Esophagus (tissue), 2 donors: ENCODE measurements around the gene DGKG. TPM values are rescaled to one million over a fixed set of nuclear protein-coding genes. Genes with fewer than 3 reads are reported as not detected.

Experiments
- H3K27ac ChIP-seq, 2 donors: one replicate each; pipeline ENCODE4 v1.5.1; 2013; ENCODE audit warnings: low read depth in 2 of 2, mild to moderate bottlenecking in 2 of 2, inconsistent platforms in 1 of 2, low read length in 1 of 2, moderate library complexity in 1 of 2
- H3K27me3 ChIP-seq, 2 donors: one replicate each; pipeline ENCODE4 v1.6.1; 2013; ENCODE audit warnings: low read length in 2 of 2, control low read depth in 1 of 2, mild to moderate bottlenecking in 1 of 2; ENCODE audit not compliant: insufficient read depth in 2 of 2, control insufficient read depth in 1 of 2
- H3K36me3 ChIP-seq, 2 donors: one replicate each; pipeline ENCODE4 v1.6.1; 2013; ENCODE audit warnings: low read length in 1 of 2; ENCODE audit not compliant: control insufficient read depth in 2 of 2, insufficient read depth in 2 of 2
- H3K4me1 ChIP-seq, 2 donors: one replicate each; pipeline ENCODE4 v1.6.1; 2013; ENCODE audit warnings: low read length in 1 of 2; ENCODE audit not compliant: control insufficient read depth in 2 of 2, insufficient read depth in 2 of 2
- H3K4me3 ChIP-seq, 2 donors: one replicate each; pipeline ENCODE4 v1.5.1; 2013; ENCODE audit warnings: low read length in 2 of 2, mild to moderate bottlenecking in 2 of 2, low read depth in 1 of 2, moderate library complexity in 1 of 2
- H3K9me3 ChIP-seq, 2 donors: one replicate each; pipeline ENCODE4 v1.6.1; 2013; ENCODE audit warnings: mild to moderate bottlenecking in 2 of 2, low read depth in 1 of 2, low read length in 1 of 2, moderate library complexity in 1 of 2; ENCODE audit not compliant: control insufficient read depth in 2 of 2, insufficient read depth in 1 of 2
- WGBS, 2 donors: extraction: QIAGEN DNeasy Blood & Tissue Kit; methylation state at CpG; one replicate each; pipeline ENCODE4 v1.1.7; 2013; 5-methylcytosine and 5-hydroxymethylcytosine counted together
- polyA plus RNA-seq, 2 donors: library from polyadenylated mRNA; stranded (reverse); fragments of 200-250 nt; gene quantifications; one replicate each; pipeline ENCODE4 v1.2.3, GENCODE V29; 2013
- donor health status: healthy with polysubstance abuse.
- donor health status: Bipolar disorder and iron deficiency.

DGKG gene
- polyA plus RNA-seq, 2 donors: 0.88 to 1.6 TPM

DNA sequence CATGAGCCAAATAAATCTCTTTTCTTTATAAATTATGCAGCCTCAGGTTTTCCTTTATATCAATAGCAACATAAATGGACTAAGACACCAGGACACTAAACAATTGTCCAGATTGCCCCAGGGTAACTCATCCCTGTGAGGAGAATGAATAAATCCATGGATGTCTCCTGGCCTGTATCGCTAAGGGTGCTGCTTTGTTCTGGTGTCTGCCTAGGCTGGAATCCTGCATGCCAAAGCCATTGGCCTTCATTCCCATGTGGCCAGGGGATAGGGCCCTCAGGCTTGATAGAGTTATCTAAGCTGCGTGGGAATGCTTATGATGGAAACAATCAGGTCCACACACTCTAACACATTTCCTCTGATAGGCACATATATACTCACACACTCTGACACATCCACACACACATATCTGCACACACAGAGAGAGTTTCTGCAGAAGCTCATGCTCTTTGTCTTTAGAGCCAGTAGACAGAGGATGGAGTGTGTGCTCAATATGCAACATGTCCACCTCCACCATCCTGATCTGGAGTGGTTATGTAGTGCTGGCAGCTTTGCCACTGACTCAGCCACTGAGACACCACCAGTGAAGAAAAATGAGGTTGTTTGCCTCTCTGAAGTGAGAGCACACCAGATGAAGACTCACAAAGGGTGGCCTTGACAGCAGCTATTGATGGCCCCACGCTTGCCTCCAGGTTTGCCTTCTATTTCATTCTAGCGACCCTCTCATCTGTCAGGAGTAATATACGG, 24.0 kb upstream of the DGKG start:
- Histone ChIP-seq H3K27ac (no peak overlapping the region), H3K4me3 (no peak overlapping the region), H3K27me3 (no peaks in the 10 kb centered on the region), H3K36me3 (no peaks in the 10 kb centered on the region), H3K9me3 (no peaks in the 10 kb centered on the region), H3K4me1 (peaks cover 0 to 2% of the 10 kb centered on the region in 2 donors)
- WGBS, 2 donors: 92 to 93% methylated on average over 5 of the region's 5 CpGs

DNA sequence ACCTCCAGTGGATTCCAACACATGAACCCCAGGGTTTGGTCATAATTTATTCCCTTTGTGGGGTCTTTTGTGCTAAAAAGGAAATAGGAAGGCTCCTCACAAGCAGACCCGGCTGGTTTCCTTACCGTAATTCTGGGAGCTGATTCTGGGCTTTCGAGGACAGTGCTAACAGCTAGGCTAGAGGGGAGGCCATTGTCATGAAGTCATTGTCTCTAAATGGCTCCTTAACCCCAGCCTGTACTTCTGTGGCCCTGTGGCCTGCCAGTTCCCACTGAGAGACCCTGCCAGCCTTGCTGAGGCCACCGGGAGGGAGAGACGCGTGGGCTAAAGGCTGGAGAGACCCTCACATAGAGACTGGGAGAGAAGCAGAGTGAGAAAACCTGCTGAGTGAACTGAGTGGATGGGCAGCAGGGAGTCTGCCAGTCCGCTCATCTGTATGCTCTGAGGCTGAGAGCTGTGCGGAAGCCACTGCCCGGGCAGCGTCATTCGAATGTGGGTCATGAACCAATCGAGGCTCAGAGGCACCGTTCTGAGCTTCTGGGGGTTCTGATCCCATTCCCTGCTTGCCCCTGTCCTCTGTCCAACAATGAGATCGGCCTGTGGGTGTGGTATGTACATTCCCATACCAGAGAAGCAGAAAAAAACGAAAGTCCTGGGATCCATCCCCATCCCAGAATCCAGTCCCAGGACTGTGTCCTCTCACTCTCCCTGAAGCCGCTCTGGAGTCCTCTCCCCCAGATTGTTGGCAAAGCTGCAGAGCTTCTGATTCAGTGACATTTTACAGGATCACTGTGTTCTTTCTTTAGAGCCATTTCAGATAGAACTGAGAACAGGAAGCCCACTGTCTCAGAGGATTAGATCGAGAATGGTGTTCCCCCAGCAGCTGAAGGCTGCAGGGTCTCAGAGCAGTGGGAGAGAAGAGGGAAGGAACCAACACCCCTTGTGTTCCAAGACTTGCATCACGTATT, 21.3 kb upstream of the DGKG start:
- Histone ChIP-seq H3K4me1 (peaks cover 0 to 2% of the 10 kb centered on the region in 2 donors), H3K36me3 (no peaks in the 10 kb centered on the region), H3K9me3 (no peaks in the 10 kb centered on the region), H3K4me3 (no peak overlapping the region), H3K27ac (no peak overlapping the region), H3K27me3 (no peaks in the 10 kb centered on the region)
- 70 to 82% methylated on average over 18 of the region's 18 CpGs for WGBS, 2 donors

GRCh38 chr3:186382217-186382885, 20.3 kb upstream of the DGKG start:
- Histone ChIP-seq H3K27me3 (no peaks in the 10 kb centered on the region), H3K27ac (no peak overlapping the region), H3K4me3 (no peak overlapping the region), H3K4me1 (peaks cover 0 to 2% of the 10 kb centered on the region in 2 donors), H3K36me3 (no peaks in the 10 kb centered on the region), H3K9me3 (no peaks in the 10 kb centered on the region)
- 42 to 64% methylated on average over 6 of the region's 6 CpGs for WGBS, 2 donors

DNA sequence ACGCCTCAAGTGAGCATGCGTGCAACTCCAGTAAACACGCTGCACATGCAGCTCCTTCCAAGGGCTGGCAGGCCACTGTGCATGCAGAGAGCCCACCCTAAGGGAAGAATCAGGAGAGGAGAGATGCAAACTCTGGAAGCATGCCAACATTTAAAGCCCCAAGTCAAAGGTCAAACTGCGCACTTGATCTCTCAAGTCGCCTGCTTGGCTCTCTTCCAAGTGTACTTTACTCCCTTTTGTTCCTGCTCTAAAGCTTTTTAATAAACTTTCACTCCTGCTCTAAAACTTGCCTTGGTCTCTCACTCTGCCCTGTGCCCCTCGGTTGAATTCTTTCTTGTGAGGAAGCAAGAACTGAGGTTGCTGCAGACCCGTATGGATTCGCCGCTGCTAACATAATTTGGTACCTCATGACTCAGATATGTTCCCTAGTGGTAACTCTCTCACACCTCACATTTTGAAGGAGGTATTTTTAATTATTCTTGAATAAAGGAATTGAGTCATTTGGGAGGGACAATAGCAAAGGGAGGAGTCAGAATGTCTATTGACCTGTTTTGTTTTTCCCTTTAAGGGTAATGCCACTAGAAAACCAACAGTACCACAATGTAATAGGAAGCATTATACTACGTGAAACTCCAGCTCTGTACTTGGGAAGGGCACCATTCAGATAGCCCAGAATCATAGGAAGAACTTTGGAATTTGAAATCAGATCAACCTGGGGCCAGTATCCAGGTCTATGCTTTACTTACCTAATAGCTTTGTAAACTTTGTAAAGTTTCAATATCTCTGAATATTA, 19.6 kb upstream of the DGKG start:
- Histone ChIP-seq H3K9me3 (no peaks in the 10 kb centered on the region), H3K4me3 (no peak overlapping the region), H3K27me3 (no peaks in the 10 kb centered on the region), H3K27ac (no peak overlapping the region), H3K4me1 (peaks cover 0 to 2% of the 10 kb centered on the region in 2 donors), H3K36me3 (no peaks in the 10 kb centered on the region)
- 48 to 50% methylated on average over 10 of the region's 10 CpGs for WGBS, 2 donors

DNA sequence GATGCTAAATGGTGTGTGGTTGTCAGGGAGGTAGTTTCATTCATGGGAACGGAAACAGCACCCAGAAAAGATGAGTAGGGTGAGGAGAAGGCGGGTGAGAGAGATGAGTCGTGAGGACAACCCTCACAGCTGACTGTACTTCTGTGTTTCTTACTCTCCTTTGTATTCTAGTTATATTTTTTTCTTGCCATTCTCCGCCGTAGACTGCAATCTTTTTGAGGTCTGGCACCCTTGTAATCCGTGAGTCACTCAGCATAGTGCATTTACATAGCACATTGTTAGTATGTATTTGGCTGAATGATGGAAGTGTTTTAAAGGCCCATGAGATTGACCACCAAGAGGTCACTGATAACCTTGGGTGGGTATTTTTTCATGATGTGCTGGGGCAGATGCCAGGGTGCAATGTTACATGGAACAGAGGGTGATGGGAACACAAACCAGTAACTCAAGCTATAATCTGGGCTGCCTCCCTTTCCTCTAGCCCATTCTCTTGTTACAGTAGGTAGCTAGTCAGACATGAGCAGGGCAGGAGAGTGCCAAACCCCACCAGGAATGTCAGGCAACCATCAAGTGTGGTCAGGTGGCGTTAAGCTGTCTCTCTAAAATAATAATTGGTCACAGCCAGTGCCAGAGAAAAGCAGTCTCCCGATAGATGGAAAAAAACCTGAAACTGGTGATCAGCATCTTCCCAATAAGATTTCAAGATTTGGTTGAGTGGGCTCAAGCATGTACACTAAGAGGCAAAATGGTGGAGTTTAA, 18.8 kb upstream of the DGKG start:
- 73 to 78% methylated on average over 8 of the region's 8 CpGs for WGBS, 2 donors
- H3K36me3 ChIP-seq: no peaks in the 10 kb centered on the region
- H3K27ac ChIP-seq: no peak overlapping the region
- H3K4me1 ChIP-seq: peaks cover 0 to 2% of the 10 kb centered on the region in 2 donors
- H3K9me3 ChIP-seq: no peaks in the 10 kb centered on the region
- H3K27me3 ChIP-seq: no peaks in the 10 kb centered on the region
- no peak overlapping the region for H3K4me3 ChIP-seq

- no peaks in the 10 kb centered on the region for H3K27me3 ChIP-seq
- WGBS, 2 donors: 39 to 52% methylated on average over 2 of the region's 2 CpGs
- no peak overlapping the region for H3K4me3 ChIP-seq
- H3K36me3 ChIP-seq: no peaks in the 10 kb centered on the region
- no peaks in the 10 kb centered on the region for H3K9me3 ChIP-seq
- H3K27ac ChIP-seq: no peak overlapping the region
- H3K4me1 ChIP-seq: no peaks in the 10 kb centered on the region
Observed at GRCh38 chr3:186375443-186375842, 13.4 kb upstream of the DGKG start.

GRCh38 chr3:186374376-186374775, 12.3 kb upstream of the DGKG start:
- no peaks in the 10 kb centered on the region for H3K27me3 ChIP-seq
- 58 to 59% methylated on average over 4 of the region's 4 CpGs for WGBS, 2 donors
- no peaks in the 10 kb centered on the region for H3K4me1 ChIP-seq
- H3K36me3 ChIP-seq: no peaks in the 10 kb centered on the region
- H3K9me3 ChIP-seq: no peaks in the 10 kb centered on the region
- H3K4me3 ChIP-seq: no peak overlapping the region
- no peak overlapping the region for H3K27ac ChIP-seq

DNA sequence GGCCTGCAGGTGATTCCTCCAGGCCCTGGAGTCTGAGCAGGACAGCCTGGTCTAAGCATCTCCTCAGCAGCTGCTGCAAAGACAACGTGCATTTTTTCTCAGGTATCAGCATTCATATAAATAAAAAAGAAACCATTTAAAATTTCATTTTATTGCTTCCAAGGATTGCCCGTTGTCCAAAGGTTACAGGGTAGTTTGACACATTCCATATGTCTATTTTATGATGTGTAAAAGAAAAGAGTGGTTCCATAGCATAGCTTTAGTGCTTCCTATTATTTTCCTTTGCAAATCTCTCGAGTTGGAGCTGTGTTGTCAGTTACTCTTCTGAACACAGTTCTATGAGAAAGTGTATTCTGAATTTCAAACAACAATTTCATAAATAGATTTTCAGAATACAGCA, 7.2 kb upstream of the DGKG start:
- peaks cover 0 to 6% of the 10 kb centered on the region in 2 donors for H3K27me3 ChIP-seq
- H3K9me3 ChIP-seq: no peaks in the 10 kb centered on the region
- WGBS, 2 donors: 59 to 67% methylated on average over 3 of the region's 3 CpGs
- no peak overlapping the region for H3K4me3 ChIP-seq
- no peaks in the 10 kb centered on the region for H3K4me1 ChIP-seq
- no peaks in the 10 kb centered on the region for H3K36me3 ChIP-seq
- H3K27ac ChIP-seq: no peak overlapping the region
